B cell (primary cell): Measurements from ENCODE around the gene OFD1. TPM values are rescaled to one million over a fixed set of nuclear protein-coding genes. Genes with fewer than 3 reads are reported as not detected.

ENCODE experiments used
- ATAC-seq: fragments of 200-7000 bp; cut with Tn5 transposase; one replicate; pipeline ENCODE4 v1.10.0; 2021; ENCODE audit warnings: low read depth, mild to moderate bottlenecking, moderate number of reproducible peaks, moderate library complexity
- CTCF ChIA-PET: fragments of 350-600 bp; sonication (Branson Sonifier 250); formaldehyde crosslinking; loops from one replicate; lab custom pipeline; 2021; ENCODE audit warnings: antibody characterized with exemption, inconsistent platforms; lab: Charles Lee
- POLR2A ChIA-PET: fragments of 350-600 bp; sonication (Branson Sonifier 250); formaldehyde crosslinking; loops from one replicate; lab custom pipeline; 2021; ENCODE audit warnings: antibody characterized with exemption; lab: Charles Lee
- DNase-seq: peaks from one replicate; pipeline ENCODE4 v3.0.0; 2013
- H2AFZ ChIP-seq: 2 replicates; pipeline ENCODE4 v1.6.1; 2012; ENCODE audit warnings: mild to moderate bottlenecking, low read depth, low read length; ENCODE audit not compliant: insufficient read depth, poor library complexity, severe bottlenecking
- H3K27ac ChIP-seq, 2 donors: 1 replicate in 1 of 2; 2 replicates in 1 of 2; pipeline ENCODE4 v1.5.1; 2012 to 2013; ENCODE audit warnings: low read length in 2 of 2, mild to moderate bottlenecking in 2 of 2, moderate library complexity in 1 of 2
- H3K27me3 ChIP-seq, 4 experiments: fragments of 200-600 bp in 1 of 4; sonication (generic) in 1 of 4; replicated peaks in 1 of 4; 1 replicate in 2 of 4; 2 replicates in 2 of 4; pipeline versions ENCODE4 v1.6.1 to v1.7.0; 2013 to 2016; ENCODE audit warnings: low read length in 3 of 4, mild to moderate bottlenecking in 2 of 4, mixed read lengths in 1 of 4, moderate library complexity in 1 of 4; ENCODE audit not compliant: insufficient read depth in 4 of 4, control insufficient read depth in 3 of 4; ENCODE audit errors: control extremely low read depth in 1 of 4
- H3K36me3 ChIP-seq, 2 experiments: replicated peaks in 1 of 2; 1 replicate in 1 of 2; 2 replicates in 1 of 2; pipeline versions ENCODE4 v1.6.1 to v1.7.1; 2013; ENCODE audit warnings: low read length in 1 of 2; ENCODE audit not compliant: insufficient read depth in 2 of 2, control insufficient read depth in 1 of 2; ENCODE audit errors: control extremely low read depth in 1 of 2, extremely low read depth in 1 of 2
- H3K4me1 ChIP-seq, 2 donors: fragments of 200-600 bp in 1 of 2; sonication (generic) in 1 of 2; 1 replicate in 1 of 2; 2 replicates in 1 of 2; pipeline versions ENCODE4 v1.5.1 to v1.6.1; 2013 to 2017; ENCODE audit warnings: low read length in 2 of 2; ENCODE audit not compliant: control insufficient read depth in 2 of 2, insufficient read depth in 2 of 2
- H3K4me2 ChIP-seq: replicated peaks from 2 replicates; pipeline ENCODE3; 2012; ENCODE audit warnings: mild to moderate bottlenecking, low read depth, low read length; ENCODE audit not compliant: poor library complexity, severe bottlenecking
- H3K4me3 ChIP-seq, 5 experiments: fragments of 200-600 bp in 1 of 5; sonication (generic) in 1 of 5; 1 replicate in 3 of 5; 2 replicates in 2 of 5; pipeline versions ENCODE4 v1.5.1 to v1.7.0; 2011 to 2016; ENCODE audit warnings: low read length in 4 of 5, mild to moderate bottlenecking in 4 of 5, low read depth in 2 of 5, control low read depth in 1 of 5, moderate library complexity in 1 of 5; ENCODE audit not compliant: insufficient read depth in 1 of 5; ENCODE audit errors: control extremely low read depth in 1 of 5, extremely low read depth in 1 of 5
- H3K79me2 ChIP-seq: fragments of 200-600 bp; sonication (generic); one replicate; pipeline ENCODE4 v1.6.0; 2016; ENCODE audit warnings: low read length; ENCODE audit not compliant: control insufficient read depth, insufficient read depth
- H3K9ac ChIP-seq: fragments of 200-600 bp; sonication (generic); 2 replicates; pipeline ENCODE4 v1.6.1; 2017; ENCODE audit warnings: mild to moderate bottlenecking, low read length, moderate library complexity
- H3K9me3 ChIP-seq, 3 donors: one replicate each; pipeline versions ENCODE4 v1.6.1 to v1.7.1; 2013; ENCODE audit warnings: low read length in 2 of 3; ENCODE audit not compliant: control insufficient read depth in 2 of 3, insufficient read depth in 1 of 3; ENCODE audit errors: control extremely low read depth in 1 of 3
- H4K20me1 ChIP-seq: 2 replicates; pipeline ENCODE4 v1.6.0; 2012; ENCODE audit warnings: mild to moderate bottlenecking, low read length; ENCODE audit not compliant: insufficient read depth, control insufficient read depth, poor library complexity, severe bottlenecking
- H3K27ac Mint-ChIP-seq: one replicate; pipeline ENCODE4 v1.8.0; 2021; ENCODE audit warnings: mixed read lengths
- H3K27me3 Mint-ChIP-seq: one replicate; pipeline ENCODE4 v1.8.0; 2021; ENCODE audit warnings: mixed read lengths
- H3K4me1 Mint-ChIP-seq: one replicate; pipeline ENCODE4 v1.8.0; 2021; ENCODE audit warnings: mixed read lengths
- H3K4me3 Mint-ChIP-seq: one replicate; pipeline ENCODE4 v1.8.0; 2021; ENCODE audit warnings: mixed read lengths
- H3K9me3 Mint-ChIP-seq: one replicate; pipeline ENCODE4 v1.8.0; 2022; ENCODE audit warnings: mixed read lengths; ENCODE audit not compliant: insufficient read depth
- CTCF ChIP-seq: fragments of 200-600 bp; IDR thresholded peaks from one replicate; pipeline ENCODE4 v1.8.0; 2022; ENCODE audit warnings: antibody characterized with exemption, mild to moderate bottlenecking
- EZH2 ChIP-seq: IDR thresholded peaks from 2 replicates; pipeline ENCODE4 v1.6.1; 2012; ENCODE audit warnings: borderline replicate concordance, low read depth, mild to moderate bottlenecking, moderate library complexity, low read length; ENCODE audit not compliant: insufficient read depth, poor library complexity, severe bottlenecking
- WGBS: methylation state at CpG from one replicate; pipeline ENCODE4 v1.1.5; 2013; ENCODE audit warnings: missing lambda C conversion rate; ENCODE audit not compliant: insufficient coverage; 5-methylcytosine and 5-hydroxymethylcytosine counted together
- intact Hi-C: fragments of 100-400 bp; cut with micrococcal nuclease; formaldehyde crosslinking; loops from one replicate; pipeline ENCODE4 v1.10.0; 2022
- polyA plus RNA-seq: library from polyadenylated mRNA; depleted of rRNA; stranded (reverse); fragments of >200 nt; gene quantifications from 2 replicates; pipeline ENCODE4 v1.2.3, GENCODE V29; 2012
- total RNA-seq, 2 donors: library from RNA; stranded (reverse); fragments of 120-200 nt in 1 of 2; gene quantifications; 1 replicate in 1 of 2; 2 replicates in 1 of 2; pipeline versions ENCODE4 v1.2.3 to v1.2.4, GENCODE V29; 2013 to 2022

The OFD1 gene
- total and polyA plus RNA-seq, 2 donors (not counting 1 experiment from before 2014, with no cell fraction given): 40.6 to 84.9 TPM

DNA sequence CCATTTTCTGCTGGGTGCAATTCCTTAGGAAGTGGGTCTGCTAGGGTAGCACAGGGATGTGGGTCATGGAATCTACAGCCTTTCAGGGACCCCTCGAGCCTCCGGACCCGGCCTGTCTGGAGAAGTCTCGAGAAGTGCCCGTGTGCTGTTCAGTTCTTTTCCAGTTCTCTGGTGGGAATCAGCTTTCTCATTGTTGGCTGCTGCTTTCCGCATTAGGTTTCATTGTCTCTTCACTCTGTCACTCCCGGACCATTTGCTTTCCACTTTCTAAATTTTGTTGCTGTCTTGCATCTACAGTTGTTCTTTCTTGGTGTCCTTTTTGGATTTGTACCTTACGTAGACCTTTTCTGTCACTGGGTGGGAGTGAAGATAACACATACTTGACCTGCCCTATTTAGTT is 39.6 kb upstream of the OFD1 start:
- Mint-ChIP-seq H3K9me3 (no peaks in the 10 kb centered on the region), H3K27ac (no peak overlapping the region), H3K4me1 (peaks cover 80% of the 10 kb centered on the region), H3K27me3 (no peaks in the 10 kb centered on the region), H3K4me3 (no peak overlapping the region)
- Histone ChIP-seq H3K79me2 (peaks cover 67% of the 10 kb centered on the region), H3K9me3 (no peaks in the 10 kb centered on the region), H2AFZ (no peak overlapping the region), H3K4me3 (no peak overlapping the region), H3K27me3 (no peaks in the 10 kb centered on the region), H3K9ac (no peak overlapping the region), H3K4me1 (peaks cover 73 to 90% of the 10 kb centered on the region in 2 donors), H3K27ac (no peak overlapping the region), H4K20me1 (peaks cover 18% of the 10 kb centered on the region), H3K36me3 (no peaks in the 10 kb centered on the region), H3K4me2 (no peak overlapping the region)
- POLR2A ChIA-PET: no interaction called here
- CTCF ChIA-PET: no interaction called here
- DNase-seq: no peak
- WGBS: 60% methylated on average over 1 of the region's 8 CpGs
- no peak for TF ChIP-seq CTCF
- no peak for TF ChIP-seq EZH2
- ATAC-seq: no peak
- intact Hi-C loops: no loop called here

DNA sequence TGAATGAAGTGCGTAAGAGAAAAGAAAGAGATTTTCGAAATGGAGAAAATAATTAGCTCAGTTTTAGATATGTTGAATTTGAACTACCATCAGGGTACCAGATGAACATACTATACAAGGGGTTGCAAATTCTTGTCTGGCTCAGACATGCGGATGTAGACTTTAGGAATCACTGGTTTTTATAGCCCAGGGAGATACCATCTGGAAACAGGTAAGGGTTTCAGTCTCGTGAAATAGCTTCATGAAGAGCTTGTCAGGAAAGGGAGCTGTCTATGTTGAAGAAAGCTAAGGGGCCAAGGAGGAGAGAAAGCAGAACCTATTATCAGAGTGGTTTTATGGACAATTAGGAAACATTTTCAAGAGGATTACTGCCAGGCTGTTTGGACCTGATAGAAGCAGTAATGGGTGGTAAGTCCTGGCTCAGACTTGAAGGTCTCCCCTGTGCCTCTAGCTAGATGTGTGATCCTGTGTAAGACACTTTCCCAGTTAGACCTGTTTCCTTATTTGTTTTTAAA is 38.9 kb upstream of the OFD1 start:
- no peak overlapping the region for H3K27ac ChIP-seq
- H3K9me3 Mint-ChIP-seq: no peaks in the 10 kb centered on the region
- H4K20me1 ChIP-seq: peaks cover 18% of the 10 kb centered on the region
- H3K4me3 ChIP-seq: no peak overlapping the region
- H3K4me1 Mint-ChIP-seq: peaks cover 77% of the 10 kb centered on the region
- H3K4me2 ChIP-seq: no peak overlapping the region
- H3K9ac ChIP-seq: no peak overlapping the region
- DNase-seq (no peak), ATAC-seq (no peak)
- ChIA-PET POLR2A (no interaction called here), CTCF (interaction anchor here (0.8 kb wide), 1 partner anchor 36 kb away, joined by 3 read pairs; no protein-coding TSS in a partner anchor)
- H3K79me2 ChIP-seq: peaks cover 67% of the 10 kb centered on the region
- H3K9me3 ChIP-seq: no peaks in the 10 kb centered on the region
- H3K27me3 Mint-ChIP-seq: no peaks in the 10 kb centered on the region
- intact Hi-C loops: no loop called here
- H3K4me1 ChIP-seq: peaks cover 67 to 90% of the 10 kb centered on the region in 2 donors
- 100% methylated on average over 2 of the region's 4 CpGs for WGBS
- H3K4me3 Mint-ChIP-seq: no peak overlapping the region
- no peak overlapping the region for H3K27ac Mint-ChIP-seq
- no peaks in the 10 kb centered on the region for H3K27me3 ChIP-seq
- H2AFZ ChIP-seq: no peak overlapping the region
- H3K36me3 ChIP-seq: no peaks in the 10 kb centered on the region
- TF ChIP-seq EZH2 (no peak), CTCF (no peak)
